GM19025 (cell line): ENCODE measurements around the gene SLC39A12.

Experiments
- ATAC-seq: cut with Tn5 transposase; IDR thresholded peaks from one replicate; pipeline ENCODE4 v1.9.1; 2021; ENCODE audit warnings: mild to moderate bottlenecking, low read depth, moderate library complexity; ENCODE audit not compliant: unreplicated experiment

Gene SLC39A12

DNA sequence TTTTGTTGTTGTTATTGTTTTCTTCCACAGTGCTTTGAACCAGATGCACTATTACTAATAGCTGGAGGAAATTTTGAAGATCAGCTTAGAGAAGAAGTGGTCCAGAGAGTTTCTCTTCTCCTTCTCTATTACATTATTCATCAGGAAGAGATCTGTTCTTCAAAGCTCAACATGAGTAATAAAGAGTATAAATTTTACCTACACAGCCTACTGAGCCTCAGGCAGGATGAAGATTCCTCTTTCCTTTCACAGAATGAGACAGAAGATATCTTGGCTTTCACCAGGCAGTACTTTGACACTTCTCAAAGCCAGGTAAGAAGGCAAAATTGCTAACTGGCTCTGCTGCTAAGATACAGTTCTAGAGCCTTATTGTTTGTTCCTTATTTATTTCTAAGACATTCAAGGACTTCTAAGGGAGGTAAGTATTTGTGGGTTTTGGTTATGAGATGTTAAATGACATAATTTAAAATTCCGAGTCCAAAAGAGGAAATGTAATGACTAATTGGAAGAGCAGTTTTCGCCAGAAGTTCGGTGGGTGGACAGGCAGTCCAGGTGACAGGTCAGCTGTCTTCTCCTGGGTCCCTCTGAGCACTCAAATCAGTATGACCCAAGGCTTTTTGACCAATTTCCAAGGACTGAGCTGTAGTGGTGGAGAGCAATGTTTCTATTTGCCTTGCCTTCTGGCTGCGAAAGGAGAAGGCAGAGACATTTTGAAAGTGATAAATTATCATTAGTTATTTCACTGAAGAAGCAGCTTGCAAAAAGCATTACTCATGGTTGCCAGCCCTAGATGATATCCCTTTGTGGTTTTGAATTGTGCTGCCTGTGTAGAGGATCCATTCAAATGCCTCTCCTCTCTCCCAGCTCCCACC lies 10.1 kb downstream of the SLC39A12 start:
- ATAC-seq, result no peak

DNA sequence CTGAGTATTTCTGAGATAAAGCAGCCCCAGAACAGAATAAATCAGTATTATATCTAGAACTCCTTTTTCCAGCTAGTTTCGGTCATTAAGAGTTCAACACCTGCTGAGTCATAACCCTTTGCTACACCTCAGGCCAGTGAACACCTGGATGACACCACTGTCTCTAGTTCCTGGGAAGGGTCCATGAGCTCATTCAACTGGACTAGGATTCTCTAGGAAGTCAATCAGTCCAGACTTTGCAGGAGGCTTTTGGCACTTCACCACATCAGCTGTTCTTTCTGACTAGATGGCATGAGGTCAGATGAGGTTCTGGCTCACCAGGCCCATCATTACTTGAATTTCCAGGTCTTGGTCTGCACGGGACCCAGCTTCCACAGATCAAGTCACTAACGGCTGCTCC lies 11.7 kb downstream of the SLC39A12 start:
- no peak for ATAC-seq

DNA sequence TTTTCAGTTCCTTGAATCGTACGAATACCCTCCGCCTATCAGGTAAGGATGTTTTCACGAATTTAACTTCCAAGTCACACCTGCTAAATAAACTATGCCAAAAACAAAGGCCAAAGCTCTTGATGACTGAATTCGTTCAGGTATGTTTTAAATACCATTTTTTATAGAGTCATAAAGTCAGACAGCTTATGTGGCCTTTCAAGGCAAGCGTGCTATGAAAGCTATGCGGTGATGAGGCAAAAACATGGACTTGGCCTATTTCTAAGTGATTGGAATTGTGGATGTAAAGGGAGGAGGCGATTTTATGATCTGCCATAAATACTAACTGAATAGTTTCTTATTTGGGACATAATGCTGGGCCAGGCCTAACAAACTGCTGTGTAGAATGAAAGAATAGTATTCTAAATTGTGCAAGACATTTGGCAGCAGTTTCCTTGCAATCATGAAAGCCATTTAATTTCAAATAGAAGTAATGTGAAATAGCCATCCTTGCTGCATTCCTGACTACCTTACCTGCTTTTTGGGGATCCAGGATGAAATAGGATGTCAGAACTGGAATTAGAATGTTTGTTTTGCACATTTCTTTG lies 14.0 kb downstream of the SLC39A12 start:
- no peak for ATAC-seq

DNA sequence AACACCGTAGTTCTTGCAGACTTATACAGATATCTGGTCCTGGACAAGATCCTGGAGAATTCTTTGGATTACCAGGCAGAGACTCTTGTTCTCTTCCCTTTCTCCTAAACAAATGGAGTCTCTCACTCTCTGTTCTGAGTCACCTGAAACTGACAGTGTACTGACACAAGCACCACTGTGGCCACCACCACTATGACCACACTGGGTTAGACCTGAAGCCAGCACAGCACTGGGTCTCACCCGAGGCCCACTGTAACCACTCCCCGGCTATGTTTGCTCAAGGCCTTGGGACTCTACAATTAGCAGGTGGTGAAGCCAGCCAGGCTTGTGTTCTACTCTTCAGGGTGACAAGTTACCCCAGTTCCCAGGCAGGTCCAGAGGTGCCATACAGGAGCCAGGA lies 22.8 kb downstream of the SLC39A12 start:
- no peak for ATAC-seq

DNA sequence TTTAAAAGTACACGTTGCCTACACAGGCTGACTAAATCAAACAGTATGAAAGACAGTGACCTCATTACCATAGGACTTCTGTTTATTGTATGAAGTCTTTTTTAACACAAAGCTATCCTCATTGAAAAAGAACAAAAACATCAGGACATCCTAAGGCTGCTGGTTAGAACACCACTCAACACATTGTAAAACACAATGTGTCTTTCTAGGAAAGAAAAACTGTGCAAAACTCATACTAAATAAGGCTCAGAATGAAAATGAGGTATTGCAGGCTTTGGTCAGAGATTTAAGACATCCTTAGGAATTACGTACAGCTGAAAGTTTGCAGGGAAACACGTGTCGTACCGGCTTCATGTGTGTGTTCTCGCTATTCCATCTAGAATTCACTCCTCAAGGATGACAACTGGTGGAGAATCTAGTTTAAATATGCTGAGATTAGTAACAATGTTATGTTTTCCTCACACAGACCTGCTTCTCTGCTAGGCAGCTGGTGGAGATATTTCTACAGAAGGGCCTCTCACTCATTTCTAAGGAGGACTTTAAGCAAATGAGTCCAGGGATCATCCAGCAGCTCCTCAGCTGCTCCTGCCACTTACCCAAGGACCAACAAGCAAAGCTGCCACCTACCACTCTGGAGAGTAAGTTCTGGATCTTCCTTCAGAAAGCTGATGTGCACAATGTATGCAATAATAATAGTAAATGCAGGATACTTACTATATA lies 29.3 kb downstream of the SLC39A12 start:
- ATAC-seq, result no peak

DNA sequence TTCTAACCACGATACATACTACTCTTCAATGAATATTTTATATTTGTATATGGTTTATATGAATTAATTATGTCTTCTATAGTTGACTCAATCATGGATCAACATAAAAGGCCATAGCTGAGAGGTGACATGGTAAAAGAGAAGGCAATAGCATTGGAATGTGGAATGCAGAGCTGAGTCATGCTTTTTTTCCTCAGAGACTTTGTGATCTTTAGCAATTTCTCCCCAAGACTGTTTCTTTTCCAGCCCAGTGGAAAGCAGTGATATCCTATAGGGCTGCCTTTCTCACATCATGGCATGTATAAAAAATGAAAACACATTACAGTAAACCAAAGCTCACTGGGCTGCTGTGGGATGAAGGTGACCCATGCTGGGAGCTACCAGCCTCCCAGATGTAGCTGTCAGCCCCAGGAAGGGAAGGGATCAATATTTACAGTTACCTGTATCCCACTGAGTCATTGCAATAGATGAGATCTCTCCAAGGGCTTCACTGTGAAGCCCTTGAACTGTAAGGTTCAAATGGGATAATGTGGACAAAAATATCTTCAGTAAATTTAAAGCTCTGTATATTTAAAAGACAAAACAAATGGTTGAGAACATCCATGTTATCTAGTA lies 30.2 kb downstream of the SLC39A12 start:
- ATAC-seq, result no peak

DNA sequence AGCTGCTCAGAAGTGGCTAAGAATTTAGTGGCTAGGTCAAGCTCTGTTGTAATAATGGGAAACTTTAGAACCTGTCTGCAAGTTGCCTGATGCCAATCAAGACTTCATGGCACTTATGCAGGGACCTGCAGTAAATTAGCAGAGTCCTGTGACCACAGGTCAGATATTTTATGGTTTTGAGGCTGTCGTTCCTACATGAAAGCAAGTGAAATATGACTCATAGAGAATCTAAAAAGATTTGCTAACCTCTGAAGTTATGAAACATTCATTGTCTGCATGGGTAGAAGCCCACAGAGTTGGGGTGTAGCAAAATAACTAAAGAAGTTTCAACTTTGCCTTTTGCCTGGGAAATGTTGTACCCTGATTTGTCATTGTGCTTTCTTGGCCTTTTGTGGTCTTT lies 32.3 kb downstream of the SLC39A12 start:
- ATAC-seq, result no peak

DNA sequence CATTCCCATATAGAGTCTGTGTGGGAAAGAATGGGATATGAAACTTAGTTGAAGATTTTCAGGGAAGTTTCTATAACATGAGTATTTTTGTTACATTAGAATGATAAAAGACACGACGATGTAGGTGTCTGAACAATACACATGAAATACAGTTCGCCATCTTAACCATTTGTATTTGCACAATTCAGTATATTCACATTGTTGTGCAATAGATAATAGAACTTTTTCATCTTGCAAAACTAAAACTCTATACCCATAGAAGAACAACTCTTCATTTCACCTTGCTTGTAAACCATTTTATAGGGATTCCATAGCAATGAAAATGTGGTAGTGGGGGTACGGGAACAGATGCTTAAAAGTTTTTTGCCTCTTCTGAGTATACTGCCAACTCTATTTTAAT lies 32.8 kb downstream of the SLC39A12 start:
- ATAC-seq, result no peak

DNA sequence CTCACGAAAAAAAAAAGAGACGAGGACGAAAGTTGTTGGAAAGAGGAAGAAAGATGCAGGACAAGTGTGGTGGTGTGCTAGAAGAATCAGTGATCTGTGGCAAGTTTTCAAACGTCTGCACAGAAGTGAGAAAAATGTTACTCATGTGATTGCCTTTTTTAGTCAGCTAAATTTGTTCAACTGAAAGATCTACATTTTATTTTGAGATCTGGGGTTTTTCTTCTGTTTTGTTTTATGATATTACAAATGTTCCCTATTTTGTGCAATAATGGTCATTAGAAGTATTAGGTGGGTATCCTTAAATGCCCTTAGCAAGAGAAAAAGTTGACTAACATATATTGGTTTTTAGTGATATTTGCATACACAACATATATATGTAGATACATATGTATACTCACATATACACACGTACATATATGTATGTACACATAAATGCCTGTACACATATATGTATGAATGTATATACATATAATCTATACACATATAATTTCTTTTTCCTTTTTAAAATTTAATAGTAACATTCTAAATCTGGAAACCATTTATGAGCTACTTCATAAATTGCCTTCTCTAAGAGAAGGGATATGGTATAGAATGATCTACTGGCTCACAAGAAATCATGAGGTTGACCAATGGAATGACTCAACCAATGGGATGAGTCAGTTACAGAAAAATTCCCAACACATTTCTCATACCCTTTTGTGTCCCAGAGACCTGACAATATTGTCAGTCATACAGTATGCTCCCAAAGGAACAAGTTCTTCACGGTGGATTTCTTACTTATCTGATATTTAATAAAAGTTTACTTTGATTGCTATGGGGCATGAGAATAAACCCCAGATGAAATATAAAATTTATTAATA lies 38.4 kb downstream of the SLC39A12 start:
- no peak for ATAC-seq

DNA sequence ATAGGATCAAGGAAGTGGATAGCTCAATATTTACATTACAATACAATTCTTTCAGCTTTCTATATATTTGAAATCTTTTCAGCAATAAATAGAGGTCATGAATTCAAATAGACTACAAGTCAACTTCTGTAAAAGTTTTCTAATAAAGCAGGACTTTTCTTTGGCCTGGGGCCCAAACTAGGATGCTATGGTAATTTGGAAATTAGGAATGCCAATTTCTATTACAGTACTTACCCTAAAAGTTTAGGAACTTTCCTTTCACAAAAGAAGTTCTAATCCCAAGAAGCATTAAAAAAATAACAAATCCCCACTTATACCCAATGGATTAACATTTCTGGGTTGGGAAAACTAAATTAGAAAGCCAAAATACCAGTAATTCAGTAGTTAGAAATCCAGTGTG lies 40.5 kb downstream of the SLC39A12 start:
- ATAC-seq, result no peak

DNA sequence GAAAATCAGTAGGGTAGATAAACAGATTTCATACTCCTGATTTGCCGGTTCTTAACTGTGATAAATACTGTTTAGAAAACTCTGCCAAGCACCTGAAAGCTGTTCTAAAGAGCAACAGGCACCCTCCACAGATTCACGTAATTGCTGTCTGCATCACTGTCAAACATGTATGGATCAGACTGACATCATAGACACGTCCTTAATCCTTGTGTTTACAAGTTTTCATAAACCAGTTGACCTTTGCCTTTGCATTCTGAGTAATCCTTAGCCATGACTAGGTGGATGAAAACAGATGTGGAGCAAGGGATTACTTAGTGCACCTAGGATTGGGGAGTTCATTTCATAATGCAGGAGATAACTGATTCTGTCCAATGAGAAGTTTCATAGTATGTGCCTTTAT lies 41.6 kb downstream of the SLC39A12 start:
- ATAC-seq, result no peak

DNA sequence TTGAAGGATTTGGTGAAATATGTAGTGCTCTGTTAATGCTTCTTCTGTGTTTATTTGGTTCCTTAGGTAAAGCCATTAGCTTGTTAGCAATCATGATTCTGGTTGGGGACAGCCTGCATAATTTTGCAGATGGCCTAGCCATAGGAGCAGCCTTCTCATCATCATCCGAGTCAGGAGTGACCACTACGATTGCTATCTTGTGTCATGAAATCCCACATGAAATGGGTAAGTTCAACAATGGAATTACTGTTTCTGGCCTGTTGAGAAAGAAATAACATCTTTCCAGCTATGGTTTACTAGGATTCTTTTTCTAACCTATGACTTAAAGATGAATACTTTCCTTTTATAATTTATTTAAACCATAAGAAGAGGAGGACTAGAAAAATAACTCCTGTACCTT lies 48.9 kb downstream of the SLC39A12 start:
- ATAC-seq, result no peak

DNA sequence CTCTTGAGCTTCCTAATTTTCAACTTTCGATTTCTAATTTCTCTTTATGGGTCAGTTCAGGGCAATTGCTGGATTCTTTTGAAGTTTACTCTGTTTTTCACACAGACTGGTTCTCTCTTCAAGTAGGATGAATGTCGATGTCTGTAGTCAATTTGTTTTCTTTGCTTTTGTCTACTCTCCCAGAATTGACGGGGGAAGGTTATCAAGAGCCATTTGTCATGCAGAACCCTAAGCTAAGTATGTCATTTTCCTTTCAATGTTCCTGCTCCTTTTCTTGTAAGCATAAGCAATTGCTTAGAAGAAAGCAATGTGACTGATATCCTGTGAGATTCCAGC lies 53.7 kb downstream of the SLC39A12 start:
- ATAC-seq, result no peak

DNA sequence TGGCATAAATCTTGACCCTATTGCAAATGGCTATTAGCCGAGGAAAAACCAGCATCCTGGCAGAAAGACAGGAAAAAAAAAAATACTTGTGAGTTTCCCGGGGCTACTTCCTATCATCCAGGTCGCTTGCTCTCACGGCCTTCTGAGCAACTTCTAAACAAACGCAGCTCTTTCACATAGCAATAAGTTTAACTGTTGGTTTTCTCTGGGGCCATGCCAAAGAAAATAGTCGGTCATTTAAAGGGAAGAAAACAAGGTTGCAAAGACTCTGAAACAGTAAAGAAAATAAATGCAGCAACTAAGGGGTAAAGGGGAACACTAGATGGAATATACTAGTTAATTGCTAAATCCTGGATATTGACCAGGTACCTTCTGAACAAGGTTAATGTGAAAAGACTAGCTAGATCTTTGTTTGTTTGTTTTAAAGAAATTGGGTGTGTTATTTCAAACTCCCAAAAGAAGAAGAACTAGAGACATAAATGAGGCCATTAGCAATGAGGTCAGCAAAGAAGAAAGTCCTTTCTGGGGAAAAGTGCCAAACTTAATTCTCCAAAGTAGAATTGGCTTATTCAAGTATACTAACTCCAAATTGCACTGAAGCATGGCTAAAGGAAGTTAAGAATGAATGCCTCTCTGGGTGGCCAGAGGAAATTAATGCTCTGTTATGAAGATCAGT lies 54.2 kb downstream of the SLC39A12 start:
- ATAC-seq, result no peak

DNA sequence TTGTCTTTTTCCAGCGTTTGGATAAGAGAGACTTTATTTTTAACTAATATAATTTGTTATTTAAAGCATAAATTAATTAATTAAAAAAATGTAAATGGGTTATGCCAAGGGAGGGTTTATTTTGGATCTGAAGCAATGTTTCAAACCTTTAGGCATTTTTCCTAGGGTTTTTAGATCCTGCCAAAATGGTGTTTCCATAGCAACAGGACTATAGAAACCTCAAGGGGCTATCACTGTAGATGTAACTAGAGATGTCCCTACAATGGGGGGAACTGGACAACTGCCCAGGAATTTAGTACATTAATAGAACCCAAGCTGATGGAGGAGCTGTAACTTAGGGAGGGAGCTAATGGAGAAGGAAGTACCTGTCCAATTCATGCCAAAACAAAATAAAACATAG lies 57.3 kb downstream of the SLC39A12 start:
- ATAC-seq, result no peak

DNA sequence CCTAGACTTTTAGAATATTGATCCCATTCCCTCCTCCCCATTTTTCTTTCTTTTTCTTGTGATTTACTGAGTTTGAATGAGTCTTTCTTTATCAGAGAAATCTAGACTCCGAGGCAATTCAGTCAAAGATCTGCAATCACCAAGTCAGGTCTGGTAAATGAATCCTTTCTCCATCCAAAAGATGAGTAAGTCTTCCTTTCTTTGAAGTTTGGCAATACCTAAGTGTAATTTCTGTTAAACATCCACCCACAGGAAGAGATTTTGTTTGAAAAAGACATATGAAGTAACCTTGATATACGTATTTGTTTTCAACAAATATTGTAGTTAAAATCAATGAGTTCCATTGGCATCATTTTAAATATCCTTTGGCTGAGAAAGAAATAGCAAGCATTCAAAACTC lies 58.3 kb downstream of the SLC39A12 start:
- ATAC-seq, result no peak

DNA sequence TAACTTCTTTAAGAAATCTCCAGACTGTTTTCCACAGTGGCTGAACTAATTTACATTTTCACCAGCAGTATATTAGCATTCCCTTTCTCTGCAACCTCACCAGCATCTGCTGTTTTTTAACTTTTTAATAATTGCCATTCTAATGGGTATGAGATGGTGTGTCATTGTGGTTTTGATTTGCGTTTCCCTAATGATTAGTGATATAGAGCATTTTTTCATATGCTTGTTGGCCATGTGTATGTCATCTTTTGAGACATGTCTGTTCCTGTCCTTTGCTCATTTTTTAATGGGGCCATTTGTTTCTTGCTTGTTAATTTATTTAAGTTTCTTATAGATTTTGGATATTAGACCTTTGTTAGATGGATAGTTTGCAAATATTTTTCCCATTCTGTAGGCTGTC lies 68.8 kb downstream of the SLC39A12 start:
- no peak for ATAC-seq

DNA sequence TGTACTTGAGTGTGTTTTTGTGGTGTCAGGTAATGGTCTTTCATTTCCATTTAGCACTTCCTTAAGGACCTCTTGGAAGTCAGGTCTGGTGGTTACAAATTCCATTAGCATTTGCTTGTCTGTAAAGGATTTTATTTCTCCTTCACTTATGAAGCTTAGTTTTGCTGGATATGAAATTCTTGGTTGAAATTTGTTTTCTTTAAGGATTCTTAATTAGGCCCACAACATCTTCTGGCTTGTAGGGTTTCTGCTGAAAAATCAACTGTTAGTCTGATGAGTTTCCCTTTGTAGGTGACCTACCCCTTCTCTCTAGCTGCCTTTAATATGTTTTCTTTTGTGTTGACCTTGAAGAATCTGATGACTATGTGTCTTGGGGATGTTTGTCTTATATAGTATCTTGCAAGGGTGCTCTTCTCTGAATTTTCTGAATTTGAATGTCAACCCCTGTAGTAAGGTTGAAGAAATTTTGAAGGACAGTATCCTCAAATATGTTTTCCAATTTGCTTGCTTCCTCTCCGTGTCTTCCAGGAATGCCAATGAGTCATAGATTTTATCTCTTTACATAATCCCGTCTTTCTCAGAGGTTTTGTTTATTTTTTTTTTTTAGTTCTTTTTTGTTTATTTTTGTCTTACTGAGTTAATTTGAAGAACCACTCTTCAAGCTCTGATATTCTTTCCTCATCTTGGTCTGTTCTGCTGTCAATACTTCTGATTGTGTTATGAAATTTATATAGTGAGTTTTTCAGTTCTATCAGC lies 70.2 kb downstream of the SLC39A12 start:
- ATAC-seq, result no peak
